AG20443 (cell line): ENCODE measurements around the gene CRADD.
A peak's percentile ranks its signal among the peaks of the same experiment; 100 is the strongest.
"Not testable (repeated sequence)": the region's sequence is repeated elsewhere in the genome, so short reads cannot be mapped to it uniquely, and the experiment has no call there.

Source experiments
- DNase-seq: peaks from one replicate; pipeline ENCODE4 v3.0.0; 2012; ENCODE audit warnings: low spot score, mixed read lengths

The CRADD gene

DNA sequence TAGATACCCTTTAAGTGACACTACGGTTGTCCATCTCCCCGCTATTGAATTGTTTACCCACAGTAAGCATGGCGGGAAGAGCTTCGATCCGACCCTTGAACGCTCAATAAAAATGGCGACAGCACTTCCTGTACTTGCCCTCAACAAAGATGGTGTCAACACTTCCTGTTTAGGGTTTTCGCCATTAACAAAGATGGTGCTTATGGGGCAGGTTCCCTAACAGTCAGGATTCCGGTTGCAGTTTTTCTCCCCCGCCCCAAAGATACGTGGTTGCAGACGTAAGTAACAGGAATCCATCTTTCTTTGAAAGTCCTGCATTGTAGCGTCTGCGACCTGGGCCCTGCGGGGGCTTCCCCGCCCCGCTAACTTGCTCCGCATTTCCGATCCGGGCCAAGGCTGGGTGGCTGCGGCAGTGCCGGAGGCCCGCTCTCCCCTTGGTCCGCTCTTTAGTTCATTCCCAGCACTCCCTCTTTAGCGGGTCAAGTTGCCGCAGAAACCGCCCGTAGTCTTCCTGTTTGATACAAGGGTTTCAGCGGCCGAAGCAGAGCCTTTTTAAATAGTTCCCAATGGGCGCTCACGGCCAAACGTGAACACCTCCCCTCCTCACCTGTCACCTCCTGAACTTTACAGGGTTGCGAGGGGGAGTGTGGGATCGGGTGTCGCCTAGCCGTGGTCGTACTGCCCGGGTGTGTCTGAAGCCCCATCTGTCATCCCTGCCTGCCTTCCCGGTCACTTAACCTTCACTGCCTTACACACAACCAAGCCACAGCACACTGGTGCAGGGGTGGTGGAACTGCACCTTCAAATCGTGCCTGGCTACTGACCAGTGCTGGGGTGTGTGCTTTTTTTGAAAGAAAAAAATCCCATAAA lies at the start of gene CRADD:
Gene CRADD, plus strand, starts transcription at position 181 of the 870 bp plus-strand sequence.
- DNase-seq: peak; percentile 86

DNA sequence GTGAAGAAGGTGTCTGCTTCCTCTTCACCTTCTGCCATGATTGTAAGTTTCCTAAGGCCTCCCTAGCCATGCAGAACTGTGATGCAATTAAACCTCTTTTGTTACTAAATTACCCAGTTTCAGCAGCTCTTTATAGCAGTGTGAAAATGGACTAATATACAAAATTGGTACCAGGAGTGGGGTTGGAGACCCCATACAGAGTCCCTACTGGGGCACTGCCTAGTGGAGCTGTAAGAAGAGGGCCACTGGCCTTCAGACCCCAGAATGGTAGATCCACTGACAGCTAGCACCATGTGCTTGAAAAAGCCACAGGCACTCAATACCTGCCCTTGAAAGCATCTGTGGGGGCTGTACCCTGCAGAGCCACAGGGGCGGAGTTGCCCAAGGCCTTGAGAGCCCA lies 44.8 kb upstream of the CRADD start:
- DNase-seq: no peak

GRCh38 chr12:93634416-93634815 lies 42.8 kb upstream of the CRADD start:
- DNase-seq: peak; percentile 22

GRCh38 chr12:93636708-93637107 lies 40.5 kb upstream of the CRADD start:
- no peak for DNase-seq

DNA sequence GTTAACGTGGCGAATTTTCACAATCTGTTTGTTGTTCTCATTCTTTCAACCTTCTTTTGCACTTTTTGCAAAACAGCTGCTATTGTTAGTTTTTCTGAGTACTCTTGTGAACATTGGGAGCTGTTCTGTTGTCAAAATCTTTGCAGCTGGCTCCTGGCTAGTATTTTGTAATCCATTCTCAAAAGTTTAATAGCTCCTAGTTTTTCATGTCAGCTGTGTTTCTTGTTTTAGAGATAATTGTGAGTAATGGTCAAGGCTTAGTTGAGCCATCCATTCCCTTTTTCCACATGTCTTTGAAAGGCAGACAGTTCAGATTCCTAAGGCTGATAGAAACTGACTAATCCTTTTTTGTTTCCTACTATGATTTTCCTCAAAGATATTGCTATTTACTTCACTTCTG lies 39.1 kb upstream of the CRADD start:
- DNase-seq: peak; percentile 13

GRCh38 chr12:93638954-93639353 lies 38.2 kb upstream of the CRADD start:
- no peak for DNase-seq

DNA sequence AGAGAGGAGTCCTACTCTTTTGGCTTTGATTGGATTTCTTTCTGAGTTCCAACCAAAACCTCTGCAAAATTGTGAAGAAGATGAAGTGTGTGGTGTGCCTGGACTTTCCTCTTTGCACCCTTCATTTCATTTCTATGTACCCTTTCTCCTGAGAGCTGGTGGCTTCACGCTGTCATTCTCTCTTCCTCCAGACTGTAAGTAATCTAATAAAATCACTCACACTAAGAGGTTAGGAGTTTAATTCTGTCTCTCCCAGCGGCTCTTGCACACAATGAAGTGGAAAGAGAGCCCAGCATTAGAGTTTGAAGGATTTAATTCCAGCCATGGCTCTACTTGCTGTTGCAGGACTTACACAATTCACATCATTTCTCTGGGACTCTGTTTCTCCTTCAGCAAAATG lies 37.8 kb upstream of the CRADD start:
- no peak for DNase-seq

GRCh38 chr12:93641380-93641779 lies 35.8 kb upstream of the CRADD start:
- not testable (repeated sequence) for DNase-seq

- no peak for DNase-seq
Measured at GRCh38 chr12:93642751-93643150, 34.4 kb upstream of the CRADD start.

DNA sequence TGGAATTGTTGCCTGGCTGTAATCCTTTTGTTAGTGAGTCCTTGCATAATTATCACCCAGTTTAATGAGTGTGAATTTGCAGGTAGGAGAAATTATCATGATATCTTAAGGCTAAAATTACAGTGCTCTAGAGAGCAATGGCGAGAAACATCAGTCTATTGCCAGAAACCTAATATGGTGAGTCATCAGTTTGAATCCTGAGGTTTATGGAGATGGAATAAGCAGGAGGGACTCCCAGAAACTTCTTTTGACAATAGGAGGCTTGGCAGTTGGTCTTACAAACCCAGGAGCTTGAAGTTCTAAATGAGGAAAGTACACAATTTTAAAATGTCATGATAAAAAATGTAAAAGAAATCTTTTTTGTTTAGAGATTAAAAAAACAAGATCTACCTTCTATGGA lies 31.5 kb upstream of the CRADD start:
- DNase-seq: peak; percentile 37

- no peak for DNase-seq
Measured at GRCh38 chr12:93650626-93651025, 26.5 kb upstream of the CRADD start.

DNA sequence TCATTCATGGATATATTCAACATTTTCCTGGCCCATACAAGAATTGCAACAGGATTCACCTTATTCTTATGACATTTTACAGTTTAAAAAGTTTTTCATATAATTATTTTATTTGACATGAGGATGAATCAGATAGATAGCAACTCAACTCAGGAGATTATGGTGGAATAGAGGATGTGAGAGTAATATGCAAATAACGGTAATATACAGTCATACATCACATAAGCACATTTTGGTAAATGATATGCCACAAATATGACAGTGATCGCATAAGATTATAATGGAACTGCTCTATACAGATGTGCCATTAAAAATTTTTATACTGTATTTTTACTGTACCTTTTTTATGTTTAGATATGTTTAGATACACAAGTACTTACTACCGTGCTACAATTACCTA lies 24.1 kb upstream of the CRADD start:
- no peak for DNase-seq

- DNase-seq: no peak
Measured at GRCh38 chr12:93653712-93654111, 23.5 kb upstream of the CRADD start.

DNA sequence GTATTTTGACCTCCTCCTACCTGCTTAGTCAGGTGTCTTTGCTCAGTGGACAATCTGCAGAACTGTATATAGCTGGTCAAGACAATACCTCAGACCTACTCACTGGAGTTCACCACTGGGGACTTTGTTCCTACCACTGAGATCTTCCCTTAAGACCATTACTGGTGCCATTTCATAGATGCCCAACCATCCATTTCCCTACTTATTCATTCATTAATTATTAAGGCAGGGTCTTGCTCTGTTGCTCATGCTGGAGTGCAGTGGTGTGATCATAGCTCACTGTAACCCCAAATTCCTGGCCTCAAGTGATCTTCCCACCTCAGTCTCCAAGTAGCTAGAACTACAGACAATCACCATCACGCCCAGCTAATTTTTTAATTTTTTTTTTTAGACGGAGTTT lies 22.8 kb upstream of the CRADD start:
- DNase-seq: no peak

- no peak for DNase-seq
Measured at GRCh38 chr12:93657071-93657470, 20.1 kb upstream of the CRADD start.

- DNase-seq: no peak
Measured at GRCh38 chr12:93661021-93661420, 16.2 kb upstream of the CRADD start.

DNA sequence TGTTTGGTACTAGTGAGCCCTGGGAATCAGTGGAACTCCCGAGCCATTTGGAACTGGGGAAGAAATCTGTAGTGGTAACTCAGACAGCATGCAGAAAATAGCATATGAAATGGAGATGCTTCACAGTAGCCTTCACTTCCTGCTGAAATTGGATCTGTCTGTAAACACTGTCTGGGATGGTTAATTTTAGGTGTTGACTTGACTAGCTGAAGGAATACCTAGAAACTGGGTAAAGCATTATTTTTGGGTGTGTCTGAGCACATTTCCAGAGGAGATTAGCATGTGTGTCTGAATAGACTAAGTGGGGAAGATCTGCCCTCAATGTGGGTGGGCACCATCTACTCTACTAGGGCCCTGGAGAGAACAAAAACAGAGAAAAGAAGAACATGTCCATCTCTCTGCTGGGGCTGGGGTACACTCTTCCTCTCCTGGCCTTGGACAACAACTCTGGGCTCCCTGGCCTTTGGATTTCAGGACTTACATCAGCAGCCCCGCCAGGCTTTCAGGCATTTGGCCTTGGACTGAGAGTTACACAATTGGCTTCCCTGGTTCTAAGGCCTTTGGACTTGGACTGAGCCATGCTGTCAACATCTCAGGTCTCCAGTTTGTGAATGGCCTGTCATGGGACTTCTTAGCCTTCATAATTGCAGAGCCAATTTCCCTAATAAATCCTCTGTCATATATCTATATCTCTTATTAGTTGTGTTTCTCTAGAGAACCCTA lies 14.0 kb upstream of the CRADD start:
- no peak for DNase-seq

DNA sequence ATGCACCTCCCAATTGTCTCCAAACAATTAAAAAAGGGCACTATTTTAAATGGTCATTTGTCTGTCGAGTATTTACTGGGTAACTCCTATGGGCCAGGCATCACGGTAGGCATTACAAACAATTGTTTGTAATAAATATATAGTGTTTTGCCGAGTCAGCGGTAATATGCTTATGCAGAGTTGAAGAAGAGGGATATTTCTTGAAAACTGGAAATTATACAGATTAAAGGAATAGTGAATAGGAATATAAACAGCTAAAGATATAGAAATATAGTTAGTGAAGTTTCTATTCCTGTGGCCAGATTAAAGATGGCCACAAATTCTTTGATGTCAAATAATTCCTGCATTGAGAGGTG lies 13.5 kb upstream of the CRADD start:
- DNase-seq: no peak

DNA sequence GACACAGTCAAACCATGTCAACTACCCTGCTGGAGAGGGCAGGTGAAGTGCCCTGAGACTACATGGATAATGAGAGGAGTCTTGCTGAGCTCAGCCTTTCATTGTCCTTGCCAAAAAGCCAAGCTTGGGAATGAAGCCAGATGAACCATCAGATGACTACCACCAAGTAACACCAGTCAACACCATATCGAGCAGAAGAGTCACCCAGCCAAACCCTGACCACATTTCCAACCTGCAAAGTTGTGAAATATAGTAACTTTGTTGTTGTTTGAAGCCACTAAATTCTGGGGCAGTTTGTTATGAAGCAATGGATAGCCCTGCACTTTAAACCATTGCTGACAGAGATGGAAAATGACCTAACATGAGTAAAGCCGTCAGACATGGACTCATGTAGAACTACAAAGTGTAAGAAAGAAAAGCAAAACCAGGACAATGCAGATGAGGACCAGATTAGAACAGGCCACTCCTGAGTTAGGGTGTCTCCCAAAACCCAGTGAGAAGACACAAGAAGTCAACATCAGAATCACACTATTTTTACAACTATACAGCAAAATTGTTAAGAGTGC lies 12.5 kb upstream of the CRADD start:
- peak; percentile 16 for DNase-seq

GRCh38 chr12:93667672-93668071 lies 9.5 kb upstream of the CRADD start:
- peak; percentile 27 for DNase-seq

GRCh38 chr12:93668919-93669418 lies 8.2 kb upstream of the CRADD start:
- DNase-seq: no peak

DNA sequence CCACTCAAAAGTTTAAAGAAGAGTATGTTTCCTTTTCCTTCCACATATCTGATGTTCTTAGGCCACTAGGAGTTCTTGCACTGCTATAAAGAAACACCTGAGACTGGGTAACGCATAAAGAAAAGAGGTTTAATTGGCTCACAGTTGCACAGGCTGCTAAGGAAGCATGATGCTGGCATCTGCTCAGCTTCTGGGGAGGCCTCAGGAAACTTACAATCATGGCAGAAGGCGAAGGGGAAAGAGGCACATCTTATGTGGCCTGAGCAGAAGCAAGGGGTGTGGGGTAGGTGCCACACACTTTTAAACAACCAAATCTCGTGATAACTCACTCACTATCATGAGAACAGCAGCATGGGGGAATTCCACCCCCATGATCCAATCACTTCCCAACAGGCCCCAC lies 7.7 kb upstream of the CRADD start:
- no peak for DNase-seq

DNA sequence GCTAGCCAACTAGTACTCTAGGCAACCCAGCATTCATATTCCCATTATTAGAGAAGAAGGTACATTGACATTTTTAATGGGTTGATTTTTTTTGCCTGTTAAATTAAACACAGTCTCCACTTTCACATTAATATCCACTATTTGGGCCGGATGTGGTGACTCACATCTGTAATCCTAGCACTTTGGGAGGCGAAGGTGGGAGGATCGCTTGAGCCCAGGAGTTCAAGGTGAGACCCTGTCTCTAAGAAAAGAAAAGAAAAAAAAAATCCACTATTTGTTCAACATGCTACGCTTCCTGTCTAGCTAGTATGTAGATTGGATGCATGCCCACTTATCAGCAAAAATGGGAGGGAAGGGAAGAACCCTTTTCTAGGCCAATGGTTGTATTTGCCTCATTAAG lies 7.1 kb upstream of the CRADD start:
- no peak for DNase-seq
